ENCODE data around the gene UPF2. TPM values are rescaled to one million over a fixed set of nuclear protein-coding genes. Genes with fewer than 3 reads are reported as not detected.

The UPF2 gene
- total and polyA plus RNA-seq, 10 of the 15 experiments (the other 5 are each of a cell fraction or from before 2014, with no cell fraction given) = 21.0 to 44.4 (median 25.9) TPM

DNA sequence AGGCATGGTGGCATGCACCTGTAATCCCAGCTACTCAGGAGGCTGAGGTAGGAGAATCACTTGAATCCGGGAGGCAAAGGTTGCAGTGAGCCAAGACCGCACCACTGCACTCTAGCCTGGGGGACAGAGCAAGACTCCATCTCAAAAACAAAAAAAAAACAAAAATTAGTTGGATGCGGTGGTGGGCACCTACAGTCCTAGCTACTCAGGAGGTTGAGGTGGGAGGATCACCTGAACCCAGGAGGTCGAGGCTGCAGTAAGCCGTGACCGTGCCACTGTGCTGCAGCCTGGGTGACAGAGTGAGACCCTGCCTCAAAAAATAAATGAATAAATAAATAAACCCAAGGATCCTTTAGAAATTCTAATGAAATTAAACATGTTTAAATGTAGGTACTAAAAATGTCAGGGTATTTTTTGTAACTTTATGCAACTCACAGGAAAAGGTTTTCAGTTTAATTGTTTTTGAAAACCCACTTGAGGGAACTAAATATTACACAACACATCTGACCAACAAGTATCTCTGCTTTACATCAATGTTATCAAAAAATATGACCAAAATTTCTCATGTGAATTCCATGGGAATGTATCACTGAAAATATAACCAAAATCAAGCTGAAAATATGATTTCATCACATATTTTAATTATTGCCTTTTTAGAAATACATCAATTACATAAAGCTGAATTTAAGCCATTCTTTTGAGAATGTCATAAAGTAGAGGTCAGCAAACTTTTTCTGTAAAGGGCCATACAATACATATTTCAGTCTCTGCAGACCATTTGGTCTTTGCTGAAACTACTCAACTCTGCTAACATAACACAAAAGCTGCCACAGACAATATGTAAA lies 23.9 kb downstream of the UPF2 start:
- Histone ChIP-seq H3K27me3 (replicated peaks in 1 of 2; ENCODE audit: control insufficient read depth in 2 of 2, insufficient read depth in 2 of 2, low read length in 1 of 2) (no peaks in the 10 kb centered on the region), H3K4me2 (ENCODE audit: control insufficient read depth, insufficient read depth) (no peak overlapping the region), H2AFZ (ENCODE audit: control insufficient read depth, low read depth, low read length) (no peak overlapping the region), H3K27ac (ENCODE audit: control insufficient read depth, insufficient read depth) (no peak overlapping the region), H4K20me1 (ENCODE audit: control insufficient read depth, insufficient read depth) (no peaks in the 10 kb centered on the region), H3K9ac (ENCODE audit: control insufficient read depth, insufficient read depth, low read length) (no peak overlapping the region), H3K36me3 (ENCODE audit: control insufficient read depth in 2 of 2, insufficient read depth in 2 of 2, low read length in 1 of 2) (peaks cover 0 to 8% of the 10 kb centered on the region in 2 experiments; a peak in 2 of 4 replicates), H3K4me1 (ENCODE audit: control insufficient read depth, insufficient read depth, low read length) (peaks cover 9% of the 10 kb centered on the region), H3K79me2 (ENCODE audit: control insufficient read depth, insufficient read depth, low read length) (peaks cover 32% of the 10 kb centered on the region), H3K9me3 (replicated peaks; ENCODE audit: control insufficient read depth, insufficient read depth, low read length) (no peaks in the 10 kb centered on the region), H3K4me3 (no peak overlapping the region)
- intact Hi-C loops (cut with micrococcal nuclease; ENCODE audit: unreplicated experiment) (no loop called here), in situ Hi-C loops (cut with MboI) (no loop called here)
- POLR2A ChIA-PET = interaction anchor here (1.2 kb wide), 1 partner anchor 112 kb away, joined by 3 read pairs; no protein-coding TSS in a partner anchor
- ATAC-seq (no peak), DNase-seq (ENCODE audit: low read depth, low spot score) (no peak), FAIRE-seq (no peak)
- TF ChIP-seq MTA3 (IDR thresholded peaks at IDR 0.05; ENCODE audit: borderline replicate concordance, low read length) (no peak), NFIC (IDR thresholded peaks at IDR 0.05; ENCODE audit: low read depth, low read length) (no peak), CHD2 (IDR thresholded peaks at IDR 0.05; ENCODE audit: borderline replicate concordance, low read depth, low read length) (no peak), ATF2 (IDR thresholded peaks at IDR 0.05; ENCODE audit: low read length) (no peak)
- RAD21 ChIA-PET (ENCODE audit: unreplicated experiment) = no interaction called here
- BruUV-seq (replicated peaks) = no TSS peak
- SMC1A ChIA-PET (ENCODE audit: uncharacterized antibody, unreplicated experiment) = interaction anchor here (1.3 to 2.1 kb wide), 2 partner anchors 22 to 25 kb away, joined by 3 to 4 read pairs; no protein-coding TSS in a partner anchor
- WGBS (ENCODE audit: insufficient coverage, insufficient replicate concordance, low lambda C conversion rate, missing lambda C conversion rate) = 93% methylated on average over 6 of the region's 6 CpGs
- CTCF ChIA-PET = interaction anchor here (1.8 kb wide), 1 partner anchor 8 kb away, joined by 3 read pairs; no protein-coding TSS in a partner anchor

Measured in GM12878 (cell line).